Glutamatergic neuron (in vitro differentiated cells): ENCODE data around the gene LAMA1. TPM values are rescaled to one million over a fixed set of nuclear protein-coding genes. Genes with fewer than 3 reads are reported as not detected.

Experiments used
- DNase-seq: peaks from one replicate; pipeline ENCODE4 v3.0.0; 2022
- H3K27ac Mint-ChIP-seq: one replicate; pipeline ENCODE4 v1.8.0; 2020; ENCODE audit warnings: mild to moderate bottlenecking, mixed read lengths, inconsistent platforms; ENCODE audit not compliant: unreplicated experiment
- H3K27me3 Mint-ChIP-seq: one replicate; pipeline ENCODE4 v1.8.0; 2020; ENCODE audit warnings: mild to moderate bottlenecking, moderate library complexity, mixed read lengths, inconsistent platforms; ENCODE audit not compliant: unreplicated experiment
- H3K36me3 Mint-ChIP-seq: one replicate; pipeline ENCODE4 v1.8.0; 2020; ENCODE audit warnings: mild to moderate bottlenecking, mixed read lengths, inconsistent platforms; ENCODE audit not compliant: unreplicated experiment
- H3K4me1 Mint-ChIP-seq: one replicate; pipeline ENCODE4 v1.8.0; 2020; ENCODE audit warnings: mild to moderate bottlenecking, low read depth, mixed read lengths, inconsistent platforms; ENCODE audit not compliant: unreplicated experiment
- H3K4me3 Mint-ChIP-seq: one replicate; pipeline ENCODE4 v1.8.0; 2020; ENCODE audit warnings: mild to moderate bottlenecking, mixed read lengths, inconsistent platforms; ENCODE audit not compliant: unreplicated experiment
- H3K9me3 Mint-ChIP-seq: one replicate; pipeline ENCODE4 v1.8.0; 2020; ENCODE audit warnings: mild to moderate bottlenecking, moderate library complexity, mixed read lengths, inconsistent platforms; ENCODE audit not compliant: unreplicated experiment
- long read RNA-seq: library from polyadenylated mRNA; unstranded; transcript quantifications from one replicate; pipeline ENCODE4 v2.0.0, GENCODE V29; 2020; ENCODE audit not compliant: unreplicated experiment
- total RNA-seq: library from RNA; stranded (reverse); fragmentation: NEBNext Ultra II Directional; extraction: Animal tissue kit (Norgen Biotek cat#: 25700); gene quantifications from one replicate; pipeline ENCODE4 v1.2.1, GENCODE V29; 2021; ENCODE audit not compliant: unreplicated experiment
- TF ChIP-seq, protein P1 (sequence below): fragments of 200-600 bp; sonication (generic); IDR thresholded peaks from one replicate; pipeline ENCODE4 v1.5.0; 2021; ENCODE audit not compliant: partially characterized antibody, unreplicated experiment

Gene LAMA1, protein sequence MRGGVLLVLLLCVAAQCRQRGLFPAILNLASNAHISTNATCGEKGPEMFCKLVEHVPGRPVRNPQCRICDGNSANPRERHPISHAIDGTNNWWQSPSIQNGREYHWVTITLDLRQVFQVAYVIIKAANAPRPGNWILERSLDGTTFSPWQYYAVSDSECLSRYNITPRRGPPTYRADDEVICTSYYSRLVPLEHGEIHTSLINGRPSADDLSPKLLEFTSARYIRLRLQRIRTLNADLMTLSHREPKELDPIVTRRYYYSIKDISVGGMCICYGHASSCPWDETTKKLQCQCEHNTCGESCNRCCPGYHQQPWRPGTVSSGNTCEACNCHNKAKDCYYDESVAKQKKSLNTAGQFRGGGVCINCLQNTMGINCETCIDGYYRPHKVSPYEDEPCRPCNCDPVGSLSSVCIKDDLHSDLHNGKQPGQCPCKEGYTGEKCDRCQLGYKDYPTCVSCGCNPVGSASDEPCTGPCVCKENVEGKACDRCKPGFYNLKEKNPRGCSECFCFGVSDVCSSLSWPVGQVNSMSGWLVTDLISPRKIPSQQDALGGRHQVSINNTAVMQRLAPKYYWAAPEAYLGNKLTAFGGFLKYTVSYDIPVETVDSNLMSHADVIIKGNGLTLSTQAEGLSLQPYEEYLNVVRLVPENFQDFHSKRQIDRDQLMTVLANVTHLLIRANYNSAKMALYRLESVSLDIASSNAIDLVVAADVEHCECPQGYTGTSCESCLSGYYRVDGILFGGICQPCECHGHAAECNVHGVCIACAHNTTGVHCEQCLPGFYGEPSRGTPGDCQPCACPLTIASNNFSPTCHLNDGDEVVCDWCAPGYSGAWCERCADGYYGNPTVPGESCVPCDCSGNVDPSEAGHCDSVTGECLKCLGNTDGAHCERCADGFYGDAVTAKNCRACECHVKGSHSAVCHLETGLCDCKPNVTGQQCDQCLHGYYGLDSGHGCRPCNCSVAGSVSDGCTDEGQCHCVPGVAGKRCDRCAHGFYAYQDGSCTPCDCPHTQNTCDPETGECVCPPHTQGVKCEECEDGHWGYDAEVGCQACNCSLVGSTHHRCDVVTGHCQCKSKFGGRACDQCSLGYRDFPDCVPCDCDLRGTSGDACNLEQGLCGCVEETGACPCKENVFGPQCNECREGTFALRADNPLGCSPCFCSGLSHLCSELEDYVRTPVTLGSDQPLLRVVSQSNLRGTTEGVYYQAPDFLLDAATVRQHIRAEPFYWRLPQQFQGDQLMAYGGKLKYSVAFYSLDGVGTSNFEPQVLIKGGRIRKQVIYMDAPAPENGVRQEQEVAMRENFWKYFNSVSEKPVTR (N-terminal part only)
- 32.0 TPM for total RNA-seq
- long read RNA-seq, partial matches to known transcripts: 1 of 2 reads
- long read RNA-seq, other reads (novel, unspliced or antisense): 1 of 2 reads

DNA sequence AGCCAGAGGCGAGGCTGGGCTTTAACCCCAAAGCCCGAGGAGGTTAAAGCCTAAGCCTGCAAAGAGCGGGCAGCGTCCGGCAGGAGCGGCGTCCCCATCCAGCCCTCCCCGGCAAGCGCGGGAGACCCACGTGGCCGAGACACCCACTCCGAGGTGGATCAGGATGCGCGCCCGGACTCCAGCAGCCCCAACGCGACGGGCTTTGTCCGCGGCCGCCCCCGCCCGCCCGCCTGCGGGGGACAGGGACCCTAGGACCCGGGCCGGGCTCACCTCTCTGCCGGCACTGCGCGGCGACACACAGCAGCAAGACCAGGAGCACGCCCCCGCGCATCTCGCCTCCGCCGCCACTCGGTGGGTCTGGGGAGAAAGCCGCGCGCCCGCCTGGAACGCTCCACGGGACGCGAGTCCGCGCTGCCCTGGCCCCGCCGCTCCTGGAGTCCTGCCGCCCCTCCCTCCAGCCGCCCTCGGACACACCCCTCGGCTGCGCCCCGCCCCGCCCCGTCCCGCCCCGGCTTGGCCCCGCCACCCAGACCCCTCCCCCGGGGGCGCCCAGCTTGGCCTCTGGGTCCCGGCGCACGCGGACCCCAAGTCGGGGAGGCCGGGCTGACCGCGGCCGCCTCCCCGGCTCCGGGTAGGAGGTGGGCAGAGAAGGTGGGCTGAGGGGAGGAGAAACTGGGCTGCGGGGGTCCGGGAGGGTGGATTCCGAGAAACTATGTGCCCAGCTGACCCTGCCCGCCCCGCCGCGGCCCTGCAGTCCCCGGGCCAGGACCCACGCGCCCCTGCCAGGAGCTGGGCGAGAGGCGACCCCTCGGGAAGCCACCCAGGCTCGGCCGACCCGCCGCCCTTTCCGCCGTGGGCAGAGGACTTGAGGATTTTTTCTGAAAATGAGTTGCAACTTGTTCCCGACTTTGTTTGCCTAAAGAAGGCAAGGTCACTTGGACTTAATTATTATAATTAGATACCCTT, at the start of gene LAMA1:
TSS of gene LAMA1 (minus strand) at position 408 of the 966 bp plus-strand sequence. CDS start at position 331, 77 bp downstream.
- peaks cover 7% of the 10 kb centered on the region for H3K9me3 Mint-ChIP-seq
- TF ChIP-seq, protein P1, sequence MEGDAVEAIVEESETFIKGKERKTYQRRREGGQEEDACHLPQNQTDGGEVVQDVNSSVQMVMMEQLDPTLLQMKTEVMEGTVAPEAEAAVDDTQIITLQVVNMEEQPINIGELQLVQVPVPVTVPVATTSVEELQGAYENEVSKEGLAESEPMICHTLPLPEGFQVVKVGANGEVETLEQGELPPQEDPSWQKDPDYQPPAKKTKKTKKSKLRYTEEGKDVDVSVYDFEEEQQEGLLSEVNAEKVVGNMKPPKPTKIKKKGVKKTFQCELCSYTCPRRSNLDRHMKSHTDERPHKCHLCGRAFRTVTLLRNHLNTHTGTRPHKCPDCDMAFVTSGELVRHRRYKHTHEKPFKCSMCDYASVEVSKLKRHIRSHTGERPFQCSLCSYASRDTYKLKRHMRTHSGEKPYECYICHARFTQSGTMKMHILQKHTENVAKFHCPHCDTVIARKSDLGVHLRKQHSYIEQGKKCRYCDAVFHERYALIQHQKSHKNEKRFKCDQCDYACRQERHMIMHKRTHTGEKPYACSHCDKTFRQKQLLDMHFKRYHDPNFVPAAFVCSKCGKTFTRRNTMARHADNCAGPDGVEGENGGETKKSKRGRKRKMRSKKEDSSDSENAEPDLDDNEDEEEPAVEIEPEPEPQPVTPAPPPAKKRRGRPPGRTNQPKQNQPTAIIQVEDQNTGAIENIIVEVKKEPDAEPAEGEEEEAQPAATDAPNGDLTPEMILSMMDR: no peak
- DNase-seq: peak; percentile 73
- H3K27ac Mint-ChIP-seq: peak within 1 kb of the TSS; percentile 54
- peaks cover 8% of the 10 kb centered on the region for H3K36me3 Mint-ChIP-seq
- H3K4me3 Mint-ChIP-seq: peak within 1 kb of the TSS; percentile 99
- H3K27me3 Mint-ChIP-seq: peaks cover 3% of the 10 kb centered on the region
- peaks cover 11% of the 10 kb centered on the region for H3K4me1 Mint-ChIP-seq

DNA sequence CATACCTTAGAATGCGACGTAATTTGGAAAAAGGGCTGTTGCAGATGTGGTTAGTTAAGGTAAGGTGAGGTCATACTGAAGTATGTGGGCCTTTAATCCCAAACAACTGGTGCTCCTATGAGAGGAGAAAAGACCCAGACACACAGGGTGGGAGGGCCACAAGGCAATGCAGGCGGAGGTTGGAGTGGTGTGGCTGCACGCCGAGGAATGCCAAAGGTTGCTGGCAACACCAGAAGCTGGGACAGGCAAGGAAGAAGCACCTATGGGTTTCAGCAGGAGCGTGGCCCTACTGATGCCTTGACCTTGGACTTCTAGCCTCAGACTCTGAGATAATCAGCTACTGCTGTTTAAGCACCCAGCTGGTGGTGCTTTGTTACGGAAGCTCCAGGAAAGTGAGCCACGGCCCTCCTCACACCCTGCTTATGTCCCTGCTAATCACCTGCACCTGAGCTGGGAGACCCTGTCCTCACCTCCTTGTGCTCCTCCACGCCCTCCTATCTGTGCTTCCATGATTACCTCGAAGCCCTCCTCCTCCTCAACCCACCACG, 48.3 kb upstream of the LAMA1 start:
- H3K9me3 Mint-ChIP-seq: no peaks in the 10 kb centered on the region
- no peaks in the 10 kb centered on the region for H3K36me3 Mint-ChIP-seq
- TF ChIP-seq, protein P1: no peak
- H3K27ac Mint-ChIP-seq: no peak overlapping the region
- no peak overlapping the region for H3K4me3 Mint-ChIP-seq
- no peak for DNase-seq
- peaks cover 4% of the 10 kb centered on the region for H3K27me3 Mint-ChIP-seq
- no peaks in the 10 kb centered on the region for H3K4me1 Mint-ChIP-seq

DNA sequence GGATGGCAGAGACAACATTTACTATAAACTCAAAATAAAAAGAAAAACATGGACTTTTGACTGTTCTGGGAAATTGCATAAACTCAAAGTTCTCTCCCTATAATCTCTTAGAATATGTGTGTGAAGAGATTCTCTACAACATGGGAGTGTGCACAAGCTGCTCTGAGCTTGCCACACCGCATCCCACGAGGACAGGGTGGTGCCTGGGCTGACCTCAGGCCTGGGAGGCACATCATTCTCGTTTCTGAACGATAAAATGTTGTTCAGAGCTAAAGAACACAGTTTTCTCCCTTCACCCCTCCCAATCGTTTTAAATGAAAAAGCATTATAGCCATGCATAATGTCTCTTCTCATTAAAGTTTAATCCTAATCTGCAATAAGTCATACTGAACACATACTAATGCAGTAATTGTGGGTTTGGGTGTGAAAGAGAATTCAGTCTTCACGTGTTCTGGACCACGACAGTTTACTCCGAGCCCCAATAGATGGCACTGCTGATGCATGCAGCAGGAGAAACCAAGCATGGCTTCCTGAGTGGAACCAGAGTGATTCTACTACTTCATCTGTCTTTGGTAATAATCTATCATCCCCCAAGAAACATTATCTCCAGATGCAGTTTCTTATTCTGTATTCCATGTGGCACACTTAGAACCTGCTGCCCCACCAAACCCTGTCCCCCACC, 46.9 kb upstream of the LAMA1 start:
- Mint-ChIP-seq H3K4me3 (no peak overlapping the region), H3K9me3 (no peaks in the 10 kb centered on the region), H3K27ac (no peak overlapping the region), H3K27me3 (peaks cover 2% of the 10 kb centered on the region), H3K36me3 (no peaks in the 10 kb centered on the region), H3K4me1 (no peaks in the 10 kb centered on the region)
- TF ChIP-seq, protein P1: no peak
- DNase-seq: no peak
